GM23338 (cell line): ENCODE measurements around the gene MYRFL.

Experiments
- CREB1 ChIP-seq: fragments of 250-450 bp; sonication (Bioruptor Pico); IDR thresholded peaks from 2 replicates; pipeline ENCODE4 v1.5.0; 2020; ENCODE audit warnings: low read depth, mild to moderate bottlenecking, moderate library complexity
- EZH2 ChIP-seq: fragments of 200-600 bp; sonication (generic); IDR thresholded peaks from one replicate; pipeline ENCODE4 v1.8.0; 2017; ENCODE audit warnings: antibody characterized with exemption, mild to moderate bottlenecking, low read depth; ENCODE audit not compliant: unreplicated experiment
- EZH2phosphoT487 ChIP-seq: fragments of 200-600 bp; sonication (generic); IDR thresholded peaks from one replicate; pipeline ENCODE4 v1.8.1; 2018; ENCODE audit warnings: antibody characterized with exemption; ENCODE audit not compliant: unreplicated experiment
- JUNB ChIP-seq: IDR thresholded peaks from one replicate; pipeline ENCODE4 v1.6.1; 2016; ENCODE audit warnings: antibody characterized with exemption; ENCODE audit not compliant: unreplicated experiment
- POLR2AphosphoS5 ChIP-seq: IDR thresholded peaks from 2 replicates; pipeline ENCODE4 v1.6.1; 2016; ENCODE audit warnings: antibody characterized with exemption, low read depth
- REST ChIP-seq: IDR thresholded peaks from one replicate; pipeline ENCODE4 v1.6.1; 2018; ENCODE audit warnings: antibody characterized with exemption; ENCODE audit not compliant: unreplicated experiment
- ZNF114 ChIP-seq: fragments of 250-450 bp; sonication (Bioruptor Pico); IDR thresholded peaks from 2 replicates; pipeline ENCODE4 v1.5.0; 2020; ENCODE audit warnings: mild to moderate bottlenecking, moderate library complexity
- ZNF331 ChIP-seq: fragments of 250-450 bp; sonication (Bioruptor Pico); IDR thresholded peaks from 2 replicates; pipeline ENCODE4 v1.5.0; 2020; ENCODE audit warnings: low read depth, mild to moderate bottlenecking, moderate library complexity
- TF ChIP-seq, protein P1 (sequence below), 2 experiments: fragments of 200-600 bp in 1 of 2; sonication (generic) in 1 of 2; conservative IDR thresholded peaks; 2 replicates each; pipeline versions ENCODE4 v1.5.1 to v1.6.1; 2016 to 2017; ENCODE audit warnings: antibody characterized with exemption in 2 of 2, low read depth in 2 of 2, mild to moderate bottlenecking in 2 of 2, moderate library complexity in 1 of 2

DNA sequence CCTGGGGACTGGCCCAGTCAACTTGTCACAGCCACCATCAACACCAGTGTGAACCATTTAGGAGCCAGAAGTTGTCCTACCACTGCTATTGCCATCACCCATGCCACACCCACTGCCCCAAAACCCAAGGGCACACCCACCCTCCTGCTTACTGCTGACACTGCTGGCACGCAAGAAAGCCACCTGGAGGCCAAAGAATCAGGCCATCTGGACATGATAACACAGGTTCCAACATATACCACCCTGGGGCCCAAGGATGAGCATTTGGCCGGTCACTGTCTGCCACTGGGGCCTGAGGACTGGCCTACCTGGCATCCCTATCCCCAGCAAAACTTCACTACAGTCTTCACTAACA, 181.6 kb downstream of the MYRFL start:
- TF ChIP-seq, protein P1, sequence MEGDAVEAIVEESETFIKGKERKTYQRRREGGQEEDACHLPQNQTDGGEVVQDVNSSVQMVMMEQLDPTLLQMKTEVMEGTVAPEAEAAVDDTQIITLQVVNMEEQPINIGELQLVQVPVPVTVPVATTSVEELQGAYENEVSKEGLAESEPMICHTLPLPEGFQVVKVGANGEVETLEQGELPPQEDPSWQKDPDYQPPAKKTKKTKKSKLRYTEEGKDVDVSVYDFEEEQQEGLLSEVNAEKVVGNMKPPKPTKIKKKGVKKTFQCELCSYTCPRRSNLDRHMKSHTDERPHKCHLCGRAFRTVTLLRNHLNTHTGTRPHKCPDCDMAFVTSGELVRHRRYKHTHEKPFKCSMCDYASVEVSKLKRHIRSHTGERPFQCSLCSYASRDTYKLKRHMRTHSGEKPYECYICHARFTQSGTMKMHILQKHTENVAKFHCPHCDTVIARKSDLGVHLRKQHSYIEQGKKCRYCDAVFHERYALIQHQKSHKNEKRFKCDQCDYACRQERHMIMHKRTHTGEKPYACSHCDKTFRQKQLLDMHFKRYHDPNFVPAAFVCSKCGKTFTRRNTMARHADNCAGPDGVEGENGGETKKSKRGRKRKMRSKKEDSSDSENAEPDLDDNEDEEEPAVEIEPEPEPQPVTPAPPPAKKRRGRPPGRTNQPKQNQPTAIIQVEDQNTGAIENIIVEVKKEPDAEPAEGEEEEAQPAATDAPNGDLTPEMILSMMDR (conservative IDR thresholded peaks at IDR 0.05; ENCODE audit: low read depth in 2 of 2): no peak
- TF ChIP-seq ZNF331: no peak
- TF ChIP-seq EZH2phosphoT487: no peak
- TF ChIP-seq EZH2: no peak
- no peak for TF ChIP-seq POLR2AphosphoS5
- no peak for TF ChIP-seq REST
- no peak for TF ChIP-seq JUNB
- TF ChIP-seq CREB1 (CRISPR knock-in tag): no peak
- no peak for TF ChIP-seq ZNF114
